HL-60/S4 treated with phorbol 12-myristate 13-acetate at 8.2 ng/mL for 4 days and 3 days (cell line): ENCODE data around the gene LRRD1.
"Not testable (repeated sequence)": the region's sequence is repeated elsewhere in the genome, so short reads cannot be mapped to it uniquely, and the experiment has no call there.

ENCODE experiments used
- in situ Hi-C: fragments of 300-500 bp; cut with MboI; formaldehyde crosslinking; loops from 2 replicates; pipeline ENCODE4 v1.15.0; 2022; ENCODE audit warnings: low sequenced_read_pairs

The LRRD1 gene

GRCh38 chr7:92142791-92143190 is 36.2 kb downstream of the LRRD1 start:
- in situ Hi-C loops = not testable (repeated sequence)

GRCh38 chr7:92141161-92141560 is 37.8 kb downstream of the LRRD1 start:
- in situ Hi-C loops = no loop called here

- in situ Hi-C loops = no loop called here
Observed at GRCh38 chr7:92137557-92137956, 41.4 kb downstream of the LRRD1 start.

GRCh38 chr7:92135052-92135889 is 43.7 kb downstream of the LRRD1 start:
- in situ Hi-C loops = no loop called here

- in situ Hi-C loops = no loop called here
Observed at GRCh38 chr7:92134271-92135051, 44.5 kb downstream of the LRRD1 start, which contains the start of gene CYP51A1. CYP51A1 (minus strand) TSS chr7:92134477; CDS start chr7:92134364, 113 bp downstream.

- in situ Hi-C loops = no loop called here
Observed at GRCh38 chr7:92133737-92134270, 45.1 kb downstream of the LRRD1 start.

- in situ Hi-C loops = no loop called here
Observed at GRCh38 chr7:92133133-92133736, 45.7 kb downstream of the LRRD1 start.

GRCh38 chr7:92131764-92132330 is 47.1 kb downstream of the LRRD1 start:
- in situ Hi-C loops = no loop called here

GRCh38 chr7:92131093-92131492 is 47.8 kb downstream of the LRRD1 start:
- in situ Hi-C loops = no loop called here

- in situ Hi-C loops = no loop called here
Observed at GRCh38 chr7:92121681-92122080, 57.3 kb downstream of the LRRD1 start.

- in situ Hi-C loops = no loop called here
Observed at GRCh38 chr7:92119213-92119759, 59.7 kb downstream of the LRRD1 start.

GRCh38 chr7:92116949-92117348 is 62.0 kb downstream of the LRRD1 start:
- in situ Hi-C loops = no loop called here

- in situ Hi-C loops = no loop called here
Observed at GRCh38 chr7:92115821-92116220, 63.1 kb downstream of the LRRD1 start.

GRCh38 chr7:92110857-92111256 is 68.1 kb downstream of the LRRD1 start:
- in situ Hi-C loops = no loop called here

GRCh38 chr7:92108821-92109220 is 70.1 kb downstream of the LRRD1 start:
- in situ Hi-C loops = no loop called here

GRCh38 chr7:92102862-92103261 is 76.1 kb downstream of the LRRD1 start:
- in situ Hi-C loops = not testable (repeated sequence)

GRCh38 chr7:92100534-92100933 is 78.4 kb downstream of the LRRD1 start:
- in situ Hi-C loops = no loop called here

- in situ Hi-C loops = no loop called here
Observed at GRCh38 chr7:92095380-92095779, 83.6 kb downstream of the LRRD1 start.
